ENCODE results near the gene COX7A2L. TPM values are rescaled to one million over a fixed set of nuclear protein-coding genes. Genes with fewer than 3 reads are reported as not detected.

The COX7A2L gene
- total RNA-seq, 1 donor from 2014 or later: 85.7 TPM

DNA sequence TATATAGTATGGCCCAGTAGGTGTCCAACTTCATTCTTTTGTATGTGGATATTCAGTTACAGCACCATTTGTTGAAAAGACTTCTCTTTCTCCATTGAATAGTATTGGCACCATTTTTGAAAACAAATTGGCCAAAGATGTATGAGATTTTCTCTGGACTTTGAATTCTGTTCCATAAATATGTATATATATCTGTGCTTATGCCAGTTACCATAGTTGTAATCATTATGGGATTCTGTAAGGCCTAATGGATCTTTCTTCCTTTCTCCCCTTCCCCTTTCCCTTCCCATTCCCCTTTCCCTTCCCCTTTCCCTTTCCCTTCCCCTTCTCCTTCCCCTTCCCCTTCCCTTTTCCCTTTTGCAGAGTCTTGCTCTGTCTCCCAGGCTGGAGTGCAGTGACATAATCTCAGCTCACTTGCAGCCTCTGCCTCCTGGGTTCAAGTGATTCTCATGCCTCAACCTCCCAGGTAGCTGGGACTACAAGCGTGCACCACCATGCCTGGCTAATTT lies 51.0 kb downstream of the COX7A2L start:
- Mint-ChIP-seq H3K4me1 (ENCODE audit: low read depth) (no peaks in the 10 kb centered on the region), H3K9me3 (ENCODE audit: low read depth) (no peaks in the 10 kb centered on the region), H3K27ac (no peak overlapping the region), H3K27me3 (no peaks in the 10 kb centered on the region), H3K36me3 (ENCODE audit: insufficient read depth) (peaks cover 9% of the 10 kb centered on the region), H3K4me3 (ENCODE audit: low read depth) (no peak overlapping the region)
- DNase-seq (ENCODE audit: low spot score, unreplicated experiment): no peak
- no peak for TF ChIP-seq CTCF (IDR thresholded peaks at IDR 0.05; ENCODE audit: unreplicated experiment)

- Mint-ChIP-seq H3K9me3 (ENCODE audit: low read depth) (no peaks in the 10 kb centered on the region), H3K4me3 (ENCODE audit: low read depth) (no peak overlapping the region), H3K27me3 (no peaks in the 10 kb centered on the region), H3K4me1 (ENCODE audit: low read depth) (no peaks in the 10 kb centered on the region), H3K36me3 (ENCODE audit: insufficient read depth) (peaks cover 6% of the 10 kb centered on the region), H3K27ac (no peak overlapping the region)
- no peak for DNase-seq (ENCODE audit: low spot score, unreplicated experiment)
- TF ChIP-seq CTCF (IDR thresholded peaks at IDR 0.05; ENCODE audit: unreplicated experiment): no peak
These were observed 51.7 kb downstream of the COX7A2L start for GRCh38 chr2:42309366-42309765.

DNA sequence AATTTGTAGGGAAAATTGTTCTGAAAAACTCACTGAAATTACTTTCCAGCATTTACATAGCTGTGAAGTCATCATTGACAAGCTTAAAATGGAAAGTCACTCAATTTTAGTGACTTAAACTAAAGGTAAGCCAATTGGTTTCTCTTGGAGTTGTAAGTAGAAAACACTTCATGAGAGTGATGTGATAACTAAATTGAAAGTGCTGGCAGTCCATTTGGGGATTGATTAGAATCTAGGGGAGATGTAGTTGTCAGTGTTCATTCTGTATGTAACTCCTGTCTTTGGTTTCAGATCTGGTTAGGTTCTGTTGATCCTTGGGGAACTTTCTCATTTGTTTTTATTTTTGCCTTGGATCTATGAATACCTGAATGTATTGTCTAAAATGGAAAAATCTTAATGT lies 53.8 kb downstream of the COX7A2L start:
- Mint-ChIP-seq H3K27ac (no peak overlapping the region), H3K9me3 (ENCODE audit: low read depth) (no peaks in the 10 kb centered on the region), H3K4me1 (ENCODE audit: low read depth) (peaks cover 2% of the 10 kb centered on the region), H3K4me3 (ENCODE audit: low read depth) (no peak overlapping the region), H3K27me3 (no peaks in the 10 kb centered on the region), H3K36me3 (ENCODE audit: insufficient read depth) (peaks cover 12% of the 10 kb centered on the region)
- no peak for DNase-seq (ENCODE audit: low spot score, unreplicated experiment)
- no peak for TF ChIP-seq CTCF (IDR thresholded peaks at IDR 0.05; ENCODE audit: unreplicated experiment)

DNA sequence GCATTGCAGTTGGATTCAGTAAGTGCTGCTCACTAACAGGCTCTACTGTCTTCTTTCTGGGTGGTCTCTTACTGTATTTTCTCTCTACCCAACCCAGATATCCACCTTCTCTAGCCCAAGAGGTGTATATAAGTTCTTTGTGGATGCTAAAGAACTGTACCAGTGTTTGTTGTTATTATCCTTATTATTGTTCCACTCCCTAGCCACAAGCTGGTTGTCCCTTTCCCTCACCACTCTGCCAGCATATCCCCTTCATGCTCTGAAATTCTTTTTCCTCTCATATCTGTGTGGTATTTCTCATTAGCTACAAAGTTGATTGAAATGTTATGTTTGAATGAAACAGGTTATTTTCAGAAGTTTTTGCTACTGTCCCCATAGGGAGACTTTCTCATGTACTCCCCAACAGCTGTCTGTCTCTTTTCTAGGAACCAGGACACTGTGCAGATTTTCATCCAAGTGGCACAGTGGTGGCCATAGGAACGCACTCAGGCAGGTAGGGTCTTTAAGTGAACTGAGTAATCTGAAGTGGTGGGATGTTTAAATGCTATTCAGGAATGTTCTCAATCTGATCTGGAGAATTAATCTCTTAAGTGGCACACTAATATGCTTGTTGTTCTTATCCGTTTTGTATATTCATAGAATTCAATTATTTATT lies 56.8 kb downstream of the COX7A2L start:
- no peak for DNase-seq (ENCODE audit: low spot score, unreplicated experiment)
- peaks cover 11% of the 10 kb centered on the region for H3K36me3 Mint-ChIP-seq (ENCODE audit: insufficient read depth)
- H3K4me3 Mint-ChIP-seq (ENCODE audit: low read depth): no peak overlapping the region
- peak overlapping the region; percentile 4 for H3K27ac Mint-ChIP-seq
- peaks cover 2% of the 10 kb centered on the region for H3K4me1 Mint-ChIP-seq (ENCODE audit: low read depth)
- no peak for TF ChIP-seq CTCF (IDR thresholded peaks at IDR 0.05; ENCODE audit: unreplicated experiment)
- no peaks in the 10 kb centered on the region for H3K27me3 Mint-ChIP-seq
- H3K9me3 Mint-ChIP-seq (ENCODE audit: low read depth): no peaks in the 10 kb centered on the region

DNA sequence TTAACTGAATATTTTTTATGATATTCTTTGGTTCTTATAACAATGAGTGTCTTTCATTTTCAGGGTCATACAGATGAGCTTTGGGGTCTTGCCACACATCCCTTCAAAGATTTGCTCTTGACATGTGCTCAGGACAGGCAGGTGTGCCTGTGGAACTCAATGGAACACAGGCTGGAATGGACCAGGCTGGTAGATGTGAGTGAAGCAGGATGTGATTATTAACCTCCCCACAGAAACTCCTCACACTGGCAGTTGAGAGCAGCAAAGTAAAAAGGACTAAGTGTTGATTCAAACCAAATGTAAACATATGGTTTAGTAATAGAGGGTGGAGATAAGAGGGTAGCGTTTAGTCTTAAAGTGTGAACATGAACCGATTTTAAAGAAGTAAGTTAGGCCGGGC lies 57.8 kb downstream of the COX7A2L start:
- Mint-ChIP-seq H3K27ac (peak overlapping the region; percentile 1), H3K4me3 (ENCODE audit: low read depth) (no peak overlapping the region), H3K27me3 (no peaks in the 10 kb centered on the region), H3K9me3 (ENCODE audit: low read depth) (no peaks in the 10 kb centered on the region), H3K36me3 (ENCODE audit: insufficient read depth) (peaks cover 11% of the 10 kb centered on the region), H3K4me1 (ENCODE audit: low read depth) (peaks cover 2% of the 10 kb centered on the region)
- no peak for DNase-seq (ENCODE audit: low spot score, unreplicated experiment)
- no peak for TF ChIP-seq CTCF (IDR thresholded peaks at IDR 0.05; ENCODE audit: unreplicated experiment)

Data from progenitor cell of endocrine pancreas (in vitro differentiated cells).